Ovary (tissue), 9 donors: ENCODE measurements around the gene MMP24. TPM values are rescaled to one million over a fixed set of nuclear protein-coding genes. Genes with fewer than 3 reads are reported as not detected.
"Not testable (repeated sequence)": the region's sequence is repeated elsewhere in the genome, so short reads cannot be mapped to it uniquely, and the experiment has no call there.

ENCODE experiments used
- DNase-seq, 5 donors: peaks; one replicate each; pipeline ENCODE4 v3.0.0-alpha.2; 2019 to 2020
- H3K27ac ChIP-seq, 2 donors: fragments of 200-600 bp; one replicate each; pipeline versions ENCODE4 v1.5.1 to v1.8.0; 2019 to 2022
- H3K27me3 ChIP-seq: fragments of 200-600 bp; one replicate; pipeline ENCODE4 v1.8.0; 2022
- H3K36me3 ChIP-seq: fragments of 200-600 bp; sonication (generic); one replicate; pipeline ENCODE4 v1.5.1; 2019
- H3K4me1 ChIP-seq: one replicate; pipeline ENCODE4 v1.8.1; 2013; ENCODE audit warnings: mild to moderate bottlenecking, moderate library complexity; ENCODE audit not compliant: insufficient read depth
- H3K4me3 ChIP-seq: fragments of 200-600 bp; sonication (generic); one replicate; pipeline ENCODE4 v1.5.1; 2017
- H3K9me3 ChIP-seq, 2 donors: fragments of 200-600 bp in 1 of 2; sonication (generic) in 1 of 2; one replicate each; pipeline versions ENCODE4 v1.5.1 to v1.8.1; 2013 to 2019; ENCODE audit warnings: mild to moderate bottlenecking in 1 of 2, moderate library complexity in 1 of 2
- EP300 ChIP-seq: sonication (generic); formaldehyde crosslinking; IDR thresholded peaks from one replicate; pipeline ENCODE4 v1.6.1; 2017; ENCODE audit warnings: antibody characterized with exemption
- POLR2A ChIP-seq: fragments of 450-650 bp; IDR thresholded peaks from one replicate; pipeline ENCODE4 v1.6.1; 2017; ENCODE audit warnings: antibody characterized with exemption, mild to moderate bottlenecking, moderate library complexity
- WGBS, 3 donors: extraction: QIAGEN DNeasy Blood & Tissue Kit in 1 of 3; methylation state at CpG; one replicate each; pipeline versions ENCODE4 v1.1.5 to v1.1.7; 2013 to 2017; 5-methylcytosine and 5-hydroxymethylcytosine counted together
- intact Hi-C, 4 donors: fragments of 100-400 bp; cut with DNase I; formaldehyde crosslinking; loops; one replicate each; pipeline versions ENCODE4 v1.11.0 to v1.15.1; 2022 to 2023
- polyA plus RNA-seq, 2 donors: library from polyadenylated mRNA; stranded (reverse); fragments of 200-250 nt in 1 of 2; fragments of 350-450 nt in 1 of 2; fragmentation: Illumina TruSeq in 1 of 2; extraction: RNeasy Lipid Tissue Mini Kit (QIAGEN cat#74804) in 1 of 2; gene quantifications; one replicate each; pipeline ENCODE4 v1.2.3, GENCODE V29; 2013 to 2014
- total RNA-seq, 7 donors: library from RNA; depleted of rRNA in 2 of 7; stranded (reverse); fragments of >200 nt in 2 of 7; fragmentation: NEBNext Ultra II Directional in 3 of 7; extraction: Animal tissue kit (Norgen Biotek cat#: 25700) in 3 of 7; gene quantifications; one replicate each; pipeline versions ENCODE4 v1.1.0 to v1.2.4, GENCODE V29; 2016 to 2023
- TF ChIP-seq, protein P1 (sequence below), 3 donors: fragments of 450-650 bp in 2 of 3; fragments of 200-600 bp in 1 of 3; IDR thresholded peaks; one replicate each; pipeline versions ENCODE4 v1.5.1 to v1.8.0; 2016 to 2022; ENCODE audit warnings: antibody characterized with exemption in 3 of 3, mild to moderate bottlenecking in 1 of 3
- donor health status: DM: no; HTN: no; CAD: no; lungs with moderate emphysema.
- donor health status: DM: no; HTN: no; CAD: no.
- donor health status: Bipolar disorder and iron deficiency.
- donor health status: DM: yes; HTN: yes; CAD: no.
- donor health status: DM: no; HTN: no; CAD: no.
- donor health status: DM: yes; HTN: yes; CAD: no.

Gene MMP24
- total and polyA plus RNA-seq, 9 donors, result 0.20 to 10.8 (median 0.67) TPM

DNA sequence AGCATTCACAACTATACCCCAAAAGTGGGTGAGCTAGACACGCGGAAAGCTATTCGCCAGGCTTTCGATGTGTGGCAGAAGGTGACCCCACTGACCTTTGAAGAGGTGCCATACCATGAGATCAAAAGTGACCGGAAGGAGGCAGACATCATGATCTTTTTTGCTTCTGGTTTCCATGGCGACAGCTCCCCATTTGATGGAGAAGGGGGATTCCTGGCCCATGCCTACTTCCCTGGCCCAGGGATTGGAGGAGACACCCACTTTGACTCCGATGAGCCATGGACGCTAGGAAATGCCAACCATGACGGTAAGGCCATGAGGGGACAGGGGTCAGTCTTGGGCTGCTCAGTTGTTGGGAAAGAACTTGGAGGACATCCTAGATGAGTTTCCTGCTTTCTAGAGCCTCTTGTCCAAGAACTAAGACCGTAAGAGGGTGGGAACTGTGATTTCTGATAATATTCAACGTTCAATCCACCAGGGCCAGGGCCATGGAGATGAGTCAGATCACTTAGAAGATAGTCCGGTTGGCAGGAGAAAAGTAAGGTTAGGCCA, 28.0 kb downstream of the MMP24 start:
- Histone ChIP-seq H3K36me3 (no peaks in the 10 kb centered on the region), H3K4me3 (no peak overlapping the region), H3K9me3 (no peaks in the 10 kb centered on the region), H3K4me1 (no peaks in the 10 kb centered on the region), H3K27me3 (no peaks in the 10 kb centered on the region), H3K27ac (no peak overlapping the region)
- TF ChIP-seq POLR2A (no peak), EP300 (no peak)
- TF ChIP-seq, protein P1, sequence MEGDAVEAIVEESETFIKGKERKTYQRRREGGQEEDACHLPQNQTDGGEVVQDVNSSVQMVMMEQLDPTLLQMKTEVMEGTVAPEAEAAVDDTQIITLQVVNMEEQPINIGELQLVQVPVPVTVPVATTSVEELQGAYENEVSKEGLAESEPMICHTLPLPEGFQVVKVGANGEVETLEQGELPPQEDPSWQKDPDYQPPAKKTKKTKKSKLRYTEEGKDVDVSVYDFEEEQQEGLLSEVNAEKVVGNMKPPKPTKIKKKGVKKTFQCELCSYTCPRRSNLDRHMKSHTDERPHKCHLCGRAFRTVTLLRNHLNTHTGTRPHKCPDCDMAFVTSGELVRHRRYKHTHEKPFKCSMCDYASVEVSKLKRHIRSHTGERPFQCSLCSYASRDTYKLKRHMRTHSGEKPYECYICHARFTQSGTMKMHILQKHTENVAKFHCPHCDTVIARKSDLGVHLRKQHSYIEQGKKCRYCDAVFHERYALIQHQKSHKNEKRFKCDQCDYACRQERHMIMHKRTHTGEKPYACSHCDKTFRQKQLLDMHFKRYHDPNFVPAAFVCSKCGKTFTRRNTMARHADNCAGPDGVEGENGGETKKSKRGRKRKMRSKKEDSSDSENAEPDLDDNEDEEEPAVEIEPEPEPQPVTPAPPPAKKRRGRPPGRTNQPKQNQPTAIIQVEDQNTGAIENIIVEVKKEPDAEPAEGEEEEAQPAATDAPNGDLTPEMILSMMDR (IDR thresholded peaks at IDR 0.05), result no peak
- DNase-seq, result no peak
- 91 to 94% (median 92%) methylated on average over 12 of the region's 12 CpGs for WGBS, 3 donors
- intact Hi-C loops, result no loop called here

DNA sequence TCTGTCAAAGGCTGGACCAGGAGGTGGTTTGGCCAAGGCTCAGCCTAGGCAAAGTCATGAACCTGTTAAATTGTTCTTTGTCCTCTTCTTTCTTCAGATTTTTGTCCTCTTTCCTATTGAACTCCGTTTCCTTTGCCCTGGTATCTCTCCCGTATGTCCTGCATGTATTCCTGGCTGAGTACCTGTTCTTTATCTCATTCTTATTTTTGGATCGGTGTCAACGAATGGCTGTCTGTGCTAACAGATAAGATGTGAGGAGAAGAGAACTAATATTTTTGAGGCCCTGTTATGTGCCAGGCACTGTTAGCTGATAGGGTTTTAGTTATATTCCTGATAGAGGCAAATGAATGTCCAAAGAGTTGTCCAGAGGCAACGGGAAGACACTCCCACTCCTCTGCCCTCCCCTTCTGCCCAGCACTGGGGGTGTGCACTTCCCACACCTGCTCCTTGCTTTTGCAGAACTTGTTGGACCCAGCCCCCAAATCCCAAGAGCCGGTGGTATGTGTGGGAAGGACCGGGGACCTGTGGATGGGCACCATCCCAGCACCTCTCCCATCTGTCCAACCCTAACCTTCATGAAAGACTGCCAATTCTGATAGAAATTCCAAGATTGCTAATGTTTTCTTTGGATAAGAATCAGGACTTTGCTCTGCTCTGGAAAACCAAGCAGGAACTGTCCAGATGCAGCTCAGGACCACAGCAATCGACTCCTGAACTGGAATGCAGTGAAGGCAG, 30.9 kb downstream of the MMP24 start:
- intact Hi-C loops, result no loop called here
- Histone ChIP-seq H3K4me3 (no peak overlapping the region), H3K36me3 (no peaks in the 10 kb centered on the region), H3K27me3 (no peaks in the 10 kb centered on the region), H3K27ac (no peak overlapping the region), H3K9me3 (no peaks in the 10 kb centered on the region), H3K4me1 (no peaks in the 10 kb centered on the region)
- no peak for TF ChIP-seq POLR2A
- TF ChIP-seq, protein P1 (IDR thresholded peaks at IDR 0.05), result no peak
- no peak for DNase-seq
- WGBS, 3 donors, result 42 to 51% (median 47%) methylated on average over 8 of the region's 8 CpGs

DNA sequence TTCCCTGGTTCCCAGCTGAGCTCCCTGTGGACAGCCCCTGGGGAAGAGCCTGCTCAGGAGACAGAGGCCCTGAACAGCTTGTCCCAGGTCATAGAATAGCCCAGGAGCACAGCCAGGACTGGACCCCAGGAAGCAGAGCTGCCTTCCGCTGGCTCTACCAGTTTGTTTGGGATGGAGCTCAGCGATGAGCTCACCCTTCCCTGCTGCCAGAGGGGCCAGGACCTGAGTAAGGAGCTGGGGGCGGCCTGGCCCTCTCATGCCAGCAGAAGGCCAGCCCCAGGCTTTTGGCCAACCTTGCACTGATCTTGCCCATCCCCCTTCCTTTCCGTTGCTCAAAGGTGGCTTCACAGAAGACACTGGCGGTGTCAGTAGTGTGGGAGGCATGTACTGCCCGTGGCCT, 33.9 kb downstream of the MMP24 start:
- Histone ChIP-seq H3K36me3 (no peaks in the 10 kb centered on the region), H3K4me1 (no peaks in the 10 kb centered on the region), H3K9me3 (no peaks in the 10 kb centered on the region), H3K27ac (no peak overlapping the region), H3K27me3 (no peaks in the 10 kb centered on the region), H3K4me3 (no peak overlapping the region)
- no peak for TF ChIP-seq EP300
- TF ChIP-seq, protein P1 (IDR thresholded peaks at IDR 0.05), result no peak
- TF ChIP-seq POLR2A, result no peak
- 85 to 89% (median 86%) methylated on average over 6 of the region's 6 CpGs for WGBS, 3 donors
- DNase-seq, result no peak
- intact Hi-C loops, result no loop called here

DNA sequence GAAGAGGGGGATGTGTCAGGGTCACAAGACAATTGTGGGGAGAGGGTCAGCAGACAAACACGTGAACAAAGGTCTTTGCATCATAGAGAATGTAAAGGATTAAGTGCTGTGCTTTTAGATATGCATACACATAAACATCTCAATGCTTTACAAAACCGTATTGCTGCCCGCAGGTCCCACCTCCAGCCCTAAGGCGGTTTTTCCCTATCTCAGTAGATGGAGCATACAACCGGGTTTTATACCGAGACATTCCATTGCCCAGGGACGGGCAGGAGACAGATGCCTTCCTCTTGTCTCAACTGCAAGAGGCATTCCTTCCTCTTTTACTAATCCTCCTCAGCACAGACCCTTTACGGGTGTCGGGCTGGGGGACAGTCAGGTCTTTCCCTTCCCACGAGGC, 35.8 kb downstream of the MMP24 start:
- H3K4me3 ChIP-seq, H3K36me3 ChIP-seq, H3K27ac ChIP-seq, H3K9me3 ChIP-seq, intact Hi-C loops, H3K27me3 ChIP-seq, H3K4me1 ChIP-seq, DNase-seq: not testable (repeated sequence)
- WGBS, 3 donors, result 83% methylated on average over 7 to 8 of the region's 10 CpGs

DNA sequence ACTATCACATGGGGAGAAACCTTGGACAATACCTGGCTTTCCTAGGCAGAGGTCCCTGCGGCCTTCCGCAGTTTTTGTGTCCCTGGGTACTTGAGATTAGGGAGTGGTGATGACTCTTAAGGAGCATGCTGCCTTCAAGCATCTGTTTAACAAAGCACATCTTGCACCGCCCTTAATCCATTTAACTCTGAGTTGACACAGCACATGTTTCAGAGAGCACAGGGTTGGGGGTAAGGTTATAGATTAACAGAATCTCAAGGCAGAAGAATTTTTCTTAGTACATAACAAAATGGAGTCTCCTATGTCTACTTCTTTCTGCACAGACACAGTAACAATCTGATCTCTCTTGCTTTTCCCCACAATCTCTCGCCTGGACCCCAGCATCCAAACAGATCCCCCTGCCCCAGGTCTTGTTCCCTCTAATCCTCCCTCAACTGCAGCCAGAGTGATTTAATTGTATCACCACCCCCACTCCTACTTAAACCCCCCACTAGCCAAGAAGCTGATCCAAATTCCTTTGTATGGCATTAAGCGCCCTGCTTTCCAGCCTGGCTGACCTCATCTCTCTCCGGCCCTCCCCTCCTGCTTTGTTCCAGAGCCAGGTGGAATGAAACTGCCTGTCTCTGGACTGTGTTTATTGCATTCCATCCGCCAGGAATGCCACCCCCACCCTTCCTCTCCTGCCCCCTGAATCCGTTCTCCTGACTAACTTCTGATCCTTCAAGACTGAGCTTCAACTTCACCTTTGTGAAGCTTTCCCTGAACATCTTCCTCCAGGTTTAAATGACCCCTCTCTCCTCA, 36.4 kb downstream of the MMP24 start:
- WGBS, 3 donors, result 26 to 43% (median 30%) methylated on average over 5 of the region's 8 CpGs

More for the DNA sequence above, 36.4 kb downstream of the MMP24 start:
- H3K27me3 ChIP-seq, H3K4me3 ChIP-seq, H3K9me3 ChIP-seq, H3K27ac ChIP-seq, H3K36me3 ChIP-seq, H3K4me1 ChIP-seq, intact Hi-C loops, DNase-seq: not testable (repeated sequence)
